Panc1 (cell line): ENCODE results near the gene AHRR. TPM values are rescaled to one million over a fixed set of nuclear protein-coding genes. Genes with fewer than 3 reads are reported as not detected.

Source experiments
- ATAC-seq: fragments of 200-7000 bp; cut with Tn5 transposase; 2 replicates; pipeline ENCODE4 v1.9.1; 2020; ENCODE audit warnings: mild to moderate bottlenecking, moderate library complexity
- BruUV-seq: library from RNA; stranded (reverse); fragments of 400-500 nt; replicated peaks from 2 replicates; lab custom pipeline; 2021; lab: Mats Ljungman, UMichigan
- CTCF ChIA-PET: fragments of 300-600 bp; sonication (Branson Sonifier 250); formaldehyde crosslinking; loops from one replicate; lab custom pipeline; 2022; ENCODE audit warnings: antibody characterized with exemption; lab: Charles Lee
- POLR2A ChIA-PET: fragments of 300-600 bp; sonication (Branson Sonifier 250); formaldehyde crosslinking; loops from one replicate; lab custom pipeline; 2022; ENCODE audit warnings: antibody characterized with exemption; lab: Charles Lee
- DNase-seq: peaks from one replicate; pipeline ENCODE4 v3.0.0-alpha.2; 2010; ENCODE audit warnings: low read depth, low spot score
- H3K27ac ChIP-seq: 2 replicates; pipeline ENCODE4 v1.5.1; 2011; ENCODE audit warnings: mild to moderate bottlenecking, low read length, inconsistent platforms
- H3K27me3 ChIP-seq: fragments of 200-500 bp; sonication (Bioruptor generic); 2 replicates; pipeline ENCODE4 v1.6.0; 2014; ENCODE audit warnings: low read length, inconsistent platforms; ENCODE audit not compliant: control insufficient read depth, insufficient read depth
- H3K36me3 ChIP-seq: fragments of 200-500 bp; sonication (Bioruptor generic); 2 replicates; pipeline ENCODE4 v1.5.1; 2014; ENCODE audit warnings: inconsistent platforms, mild to moderate bottlenecking, low read length, moderate library complexity; ENCODE audit not compliant: control insufficient read depth, insufficient read depth
- H3K4me1 ChIP-seq: 2 replicates; pipeline ENCODE4 v1.5.1; 2011; ENCODE audit warnings: inconsistent platforms, mild to moderate bottlenecking, low read length, moderate library complexity; ENCODE audit not compliant: control insufficient read depth, insufficient read depth
- H3K4me3 ChIP-seq, 2 experiments: 2 replicates each; pipeline ENCODE4 v1.5.1; 2011 to 2012; ENCODE audit warnings: low read depth in 2 of 2, low read length in 2 of 2, mild to moderate bottlenecking in 2 of 2, inconsistent platforms in 1 of 2, moderate library complexity in 1 of 2
- H3K9me3 ChIP-seq: fragments of 200-500 bp; sonication (Bioruptor generic); 2 replicates; pipeline ENCODE4 v1.5.1; 2014; ENCODE audit warnings: low read depth, mild to moderate bottlenecking, inconsistent platforms, low read length, moderate library complexity; ENCODE audit not compliant: control insufficient read depth, insufficient read depth
- POLR2AphosphoS5 ChIP-seq: IDR thresholded peaks from 2 replicates; pipeline ENCODE4 v1.6.1; 2012; ENCODE audit warnings: mild to moderate bottlenecking, low read depth, low read length, moderate library complexity
- SIN3A ChIP-seq: IDR thresholded peaks from 2 replicates; pipeline ENCODE4 v1.6.1; 2012; ENCODE audit warnings: low read depth, mild to moderate bottlenecking, low read length, moderate library complexity, borderline replicate concordance; ENCODE audit not compliant: insufficient read depth
- TCF7L2 ChIP-seq: IDR thresholded peaks from 2 replicates; pipeline ENCODE4 v1.6.1; 2011; ENCODE audit warnings: mild to moderate bottlenecking, low read depth, low read length, inconsistent platforms
- in situ Hi-C: cut with HindIII; loops from 2 replicates; pipeline ENCODE4 v1.10.0; 2016; ENCODE audit warnings: low sequenced_read_pairs, low pct_unique_long_range_greater_than_20kb
- intact Hi-C: fragments of 100-400 bp; cut with micrococcal nuclease; formaldehyde crosslinking; loops from one replicate; pipeline ENCODE4 v1.10.0; 2022; ENCODE audit not compliant: unreplicated experiment
- total RNA-seq: library from RNA; stranded (reverse); gene quantifications from one replicate; pipeline ENCODE4 v1.2.1, GENCODE V29; 2021; ENCODE audit not compliant: unreplicated experiment
- TF ChIP-seq, protein P1 (sequence below), 2 experiments: IDR thresholded peaks; 2 replicates each; pipeline ENCODE4 v1.6.1; 2011 to 2012; ENCODE audit warnings: low read depth in 2 of 2, control low read depth in 1 of 2, low read length in 1 of 2, mild to moderate bottlenecking in 1 of 2, moderate library complexity in 1 of 2; ENCODE audit not compliant: insufficient read depth in 1 of 2
- TF ChIP-seq, protein P2 (sequence below): fragments of 450-650 bp; IDR thresholded peaks from 2 replicates; pipeline ENCODE4 v1.5.1; 2017; ENCODE audit warnings: mild to moderate bottlenecking

AHRR gene
- total RNA-seq, 1 experiment from 2014 or later: 23.6 TPM

DNA sequence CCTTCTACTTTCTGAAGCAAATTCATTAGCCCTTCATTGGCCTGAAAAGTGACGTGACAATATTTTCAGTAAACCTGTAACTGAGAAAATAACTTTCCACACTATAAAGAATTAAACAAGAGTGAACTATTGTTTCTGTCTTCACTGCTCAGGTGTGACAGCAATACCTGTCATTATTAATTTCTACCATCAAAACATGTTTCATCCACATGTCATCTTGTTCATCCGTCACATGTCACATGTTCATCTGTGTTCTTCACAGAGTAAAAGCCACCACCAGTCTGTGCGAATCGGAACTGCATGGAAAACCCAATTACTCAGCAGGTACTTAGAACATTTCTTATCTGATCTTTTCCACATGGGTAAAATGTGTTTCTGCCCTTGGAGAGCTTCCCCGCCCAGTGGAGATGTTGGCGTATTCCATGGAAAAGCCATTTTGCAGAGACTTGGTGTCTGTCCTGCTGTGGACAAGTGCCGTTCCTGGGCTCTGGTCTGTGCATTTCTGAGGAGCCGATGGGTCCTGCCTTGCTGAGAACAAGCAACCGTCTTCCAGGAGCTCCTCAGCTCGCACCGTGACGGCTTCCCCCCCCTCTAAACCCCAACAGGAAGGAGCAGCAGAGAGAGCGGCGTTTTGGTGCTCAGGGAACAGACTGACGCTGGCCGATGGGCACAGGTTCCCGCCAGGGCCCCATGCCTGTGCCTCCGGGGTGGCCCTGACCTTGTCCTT, 110.8 kb downstream of the AHRR start:
- Histone ChIP-seq H3K4me1 (no peaks in the 10 kb centered on the region), H3K27me3 (no peaks in the 10 kb centered on the region), H3K36me3 (no peaks in the 10 kb centered on the region), H3K27ac (no peak overlapping the region), H3K4me3 (no peak overlapping the region), H3K9me3 (no peaks in the 10 kb centered on the region)
- DNase-seq (no peak), ATAC-seq (no peak)
- BruUV-seq: no TSS peak
- TF ChIP-seq SIN3A: no peak
- TF ChIP-seq TCF7L2: no peak
- TF ChIP-seq, protein P1, sequence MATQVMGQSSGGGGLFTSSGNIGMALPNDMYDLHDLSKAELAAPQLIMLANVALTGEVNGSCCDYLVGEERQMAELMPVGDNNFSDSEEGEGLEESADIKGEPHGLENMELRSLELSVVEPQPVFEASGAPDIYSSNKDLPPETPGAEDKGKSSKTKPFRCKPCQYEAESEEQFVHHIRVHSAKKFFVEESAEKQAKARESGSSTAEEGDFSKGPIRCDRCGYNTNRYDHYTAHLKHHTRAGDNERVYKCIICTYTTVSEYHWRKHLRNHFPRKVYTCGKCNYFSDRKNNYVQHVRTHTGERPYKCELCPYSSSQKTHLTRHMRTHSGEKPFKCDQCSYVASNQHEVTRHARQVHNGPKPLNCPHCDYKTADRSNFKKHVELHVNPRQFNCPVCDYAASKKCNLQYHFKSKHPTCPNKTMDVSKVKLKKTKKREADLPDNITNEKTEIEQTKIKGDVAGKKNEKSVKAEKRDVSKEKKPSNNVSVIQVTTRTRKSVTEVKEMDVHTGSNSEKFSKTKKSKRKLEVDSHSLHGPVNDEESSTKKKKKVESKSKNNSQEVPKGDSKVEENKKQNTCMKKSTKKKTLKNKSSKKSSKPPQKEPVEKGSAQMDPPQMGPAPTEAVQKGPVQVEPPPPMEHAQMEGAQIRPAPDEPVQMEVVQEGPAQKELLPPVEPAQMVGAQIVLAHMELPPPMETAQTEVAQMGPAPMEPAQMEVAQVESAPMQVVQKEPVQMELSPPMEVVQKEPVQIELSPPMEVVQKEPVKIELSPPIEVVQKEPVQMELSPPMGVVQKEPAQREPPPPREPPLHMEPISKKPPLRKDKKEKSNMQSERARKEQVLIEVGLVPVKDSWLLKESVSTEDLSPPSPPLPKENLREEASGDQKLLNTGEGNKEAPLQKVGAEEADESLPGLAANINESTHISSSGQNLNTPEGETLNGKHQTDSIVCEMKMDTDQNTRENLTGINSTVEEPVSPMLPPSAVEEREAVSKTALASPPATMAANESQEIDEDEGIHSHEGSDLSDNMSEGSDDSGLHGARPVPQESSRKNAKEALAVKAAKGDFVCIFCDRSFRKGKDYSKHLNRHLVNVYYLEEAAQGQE (IDR thresholded peaks at IDR 0.05; ENCODE audit: insufficient read depth in 1 of 2, low read depth in 2 of 2, low read length in 1 of 2): no peak
- TF ChIP-seq POLR2AphosphoS5: no peak
- TF ChIP-seq, protein P2, sequence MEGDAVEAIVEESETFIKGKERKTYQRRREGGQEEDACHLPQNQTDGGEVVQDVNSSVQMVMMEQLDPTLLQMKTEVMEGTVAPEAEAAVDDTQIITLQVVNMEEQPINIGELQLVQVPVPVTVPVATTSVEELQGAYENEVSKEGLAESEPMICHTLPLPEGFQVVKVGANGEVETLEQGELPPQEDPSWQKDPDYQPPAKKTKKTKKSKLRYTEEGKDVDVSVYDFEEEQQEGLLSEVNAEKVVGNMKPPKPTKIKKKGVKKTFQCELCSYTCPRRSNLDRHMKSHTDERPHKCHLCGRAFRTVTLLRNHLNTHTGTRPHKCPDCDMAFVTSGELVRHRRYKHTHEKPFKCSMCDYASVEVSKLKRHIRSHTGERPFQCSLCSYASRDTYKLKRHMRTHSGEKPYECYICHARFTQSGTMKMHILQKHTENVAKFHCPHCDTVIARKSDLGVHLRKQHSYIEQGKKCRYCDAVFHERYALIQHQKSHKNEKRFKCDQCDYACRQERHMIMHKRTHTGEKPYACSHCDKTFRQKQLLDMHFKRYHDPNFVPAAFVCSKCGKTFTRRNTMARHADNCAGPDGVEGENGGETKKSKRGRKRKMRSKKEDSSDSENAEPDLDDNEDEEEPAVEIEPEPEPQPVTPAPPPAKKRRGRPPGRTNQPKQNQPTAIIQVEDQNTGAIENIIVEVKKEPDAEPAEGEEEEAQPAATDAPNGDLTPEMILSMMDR: no peak
- ChIA-PET POLR2A (interaction anchor here (0.5 kb wide), 1 partner anchor 52 kb away, joined by 3 read pairs; no protein-coding TSS in a partner anchor), CTCF (interaction anchor here (1.3 kb wide), 1 partner anchor 115 kb away, joined by 3 read pairs; no protein-coding TSS in a partner anchor)
- intact Hi-C loops: loop anchor here (5.0 kb wide), 1 partner anchor 115 kb away; no protein-coding TSS in a partner anchor
- in situ Hi-C loops: no loop called here

DNA sequence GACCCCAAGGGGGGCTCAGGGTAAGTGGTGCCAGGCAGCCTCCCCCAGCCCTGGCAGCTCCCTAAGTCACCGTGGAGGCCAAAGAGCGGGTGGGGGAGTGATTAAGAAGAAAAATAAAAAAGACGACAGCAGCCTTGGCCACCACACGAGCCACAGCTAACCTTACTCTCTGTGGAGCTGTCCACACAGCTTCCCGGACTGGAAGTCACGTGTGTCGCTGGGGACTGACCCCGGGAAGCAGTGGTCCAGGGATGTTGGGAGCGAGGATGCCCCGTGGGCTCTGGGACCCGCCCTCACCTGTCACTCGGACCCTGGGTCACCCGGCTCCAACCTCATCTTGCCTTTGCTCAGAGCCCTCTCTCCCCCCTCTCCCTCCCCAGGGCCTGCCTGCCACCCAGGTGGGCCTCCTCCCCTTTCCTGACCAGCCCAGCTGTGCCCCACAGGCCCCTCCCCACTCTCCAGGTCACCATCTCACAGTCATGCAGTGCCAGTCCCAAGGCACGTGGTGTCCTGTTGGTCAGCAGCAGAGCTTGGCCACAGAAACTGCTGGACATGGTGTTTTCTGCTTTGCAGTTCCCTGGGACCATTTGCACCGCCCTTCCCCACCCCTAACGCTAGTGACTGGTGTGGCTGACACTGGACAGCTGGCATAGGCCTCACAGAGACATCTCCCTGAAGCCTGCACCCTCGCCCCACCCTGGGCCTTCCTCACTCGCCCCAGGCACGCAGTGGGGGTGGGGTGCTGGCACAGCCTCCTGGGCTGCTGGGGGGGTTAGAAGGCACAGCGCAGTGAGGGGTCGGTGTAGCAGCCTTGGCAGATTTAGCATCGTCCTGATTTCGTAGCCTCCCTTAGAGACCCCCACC, 111.6 kb downstream of the AHRR start:
- no peaks in the 10 kb centered on the region for H3K9me3 ChIP-seq
- no peaks in the 10 kb centered on the region for H3K36me3 ChIP-seq
- no peaks in the 10 kb centered on the region for H3K27me3 ChIP-seq
- intact Hi-C loops: loop anchor here (5.0 kb wide), 1 partner anchor 116 kb away; no protein-coding TSS in a partner anchor
- no peak for DNase-seq
- no peak overlapping the region for H3K4me3 ChIP-seq
- TF ChIP-seq TCF7L2: no peak
- TF ChIP-seq, protein P2: no peak
- TF ChIP-seq SIN3A: no peak
- TF ChIP-seq POLR2AphosphoS5: no peak
- TF ChIP-seq, protein P1 (IDR thresholded peaks at IDR 0.05; ENCODE audit: insufficient read depth in 1 of 2, low read depth in 2 of 2, low read length in 1 of 2): no peak
- BruUV-seq: no TSS peak
- POLR2A ChIA-PET: no interaction called here
- no peaks in the 10 kb centered on the region for H3K4me1 ChIP-seq
- no peak for ATAC-seq
- in situ Hi-C loops: no loop called here
- CTCF ChIA-PET: interaction anchor here (1.3 kb wide), 1 partner anchor 116 kb away, joined by 3 read pairs; no protein-coding TSS in a partner anchor
- H3K27ac ChIP-seq: no peak overlapping the region
